Epithelial cell of prostate (primary cell): ENCODE results near the gene MOCOS.
"Not testable (repeated sequence)": the region's sequence is repeated elsewhere in the genome, so short reads cannot be mapped to it uniquely, and the experiment has no call there.

ENCODE experiments used
- DNase-seq: peaks from one replicate; pipeline ENCODE4 v3.0.0-alpha.2; 2011; ENCODE audit warnings: low read depth, low spot score
- H3K27ac ChIP-seq: fragments of 450-650 bp; 2 replicates; pipeline ENCODE4 v1.5.1; 2017; ENCODE audit warnings: mild to moderate bottlenecking

Gene MOCOS

GRCh38 chr18:36197511-36198166, 10.3 kb downstream of the MOCOS start:
- no peak overlapping the region for H3K27ac ChIP-seq
- DNase-seq, result no peak

- DNase-seq, result no peak
- H3K27ac ChIP-seq, result no peak overlapping the region
Observed at GRCh38 chr18:36199691-36200295, 12.5 kb downstream of the MOCOS start.

- no peak for DNase-seq
- H3K27ac ChIP-seq, result no peak overlapping the region
Observed at GRCh38 chr18:36200354-36200771, 13.1 kb downstream of the MOCOS start.

GRCh38 chr18:36201765-36202164, 14.5 kb downstream of the MOCOS start:
- DNase-seq, result no peak
- no peak overlapping the region for H3K27ac ChIP-seq

- DNase-seq, result no peak
- H3K27ac ChIP-seq, result no peak overlapping the region
Observed at GRCh38 chr18:36203360-36203895, 16.1 kb downstream of the MOCOS start.

GRCh38 chr18:36205166-36205565, 17.9 kb downstream of the MOCOS start:
- no peak overlapping the region for H3K27ac ChIP-seq
- no peak for DNase-seq

- H3K27ac ChIP-seq, result no peak overlapping the region
- no peak for DNase-seq
Observed at GRCh38 chr18:36207303-36207702, 20.0 kb downstream of the MOCOS start.

GRCh38 chr18:36207969-36208368, 20.7 kb downstream of the MOCOS start:
- H3K27ac ChIP-seq, DNase-seq: not testable (repeated sequence)

GRCh38 chr18:36211612-36212065, 24.3 kb downstream of the MOCOS start:
- DNase-seq, result no peak
- no peak overlapping the region for H3K27ac ChIP-seq

GRCh38 chr18:36212301-36213171, 25.2 kb downstream of the MOCOS start:
- no peak overlapping the region for H3K27ac ChIP-seq
- no peak for DNase-seq

GRCh38 chr18:36214811-36215210, 27.5 kb downstream of the MOCOS start:
- no peak overlapping the region for H3K27ac ChIP-seq
- DNase-seq, result no peak

- DNase-seq, result no peak
- H3K27ac ChIP-seq, result no peak overlapping the region
Observed at GRCh38 chr18:36215577-36215976, 28.3 kb downstream of the MOCOS start.

GRCh38 chr18:36217348-36217747, 30.1 kb downstream of the MOCOS start:
- DNase-seq, result no peak
- H3K27ac ChIP-seq, result no peak overlapping the region

GRCh38 chr18:36229188-36229587, 41.9 kb downstream of the MOCOS start:
- H3K27ac ChIP-seq, result no peak overlapping the region
- no peak for DNase-seq

- not testable (repeated sequence) for H3K27ac ChIP-seq, DNase-seq
Observed at GRCh38 chr18:36240510-36240909, 53.2 kb downstream of the MOCOS start.

- H3K27ac ChIP-seq, result no peak overlapping the region
- no peak for DNase-seq
Observed at GRCh38 chr18:36241831-36242230, 54.5 kb downstream of the MOCOS start.

- DNase-seq, result no peak
- no peak overlapping the region for H3K27ac ChIP-seq
Observed at GRCh38 chr18:36247036-36247435, 59.7 kb downstream of the MOCOS start.

GRCh38 chr18:36249392-36249791, 62.1 kb downstream of the MOCOS start:
- no peak overlapping the region for H3K27ac ChIP-seq
- DNase-seq, result no peak

GRCh38 chr18:36250827-36251226, 63.5 kb downstream of the MOCOS start:
- DNase-seq, result no peak
- no peak overlapping the region for H3K27ac ChIP-seq

- H3K27ac ChIP-seq, result no peak overlapping the region
- no peak for DNase-seq
Observed at GRCh38 chr18:36255072-36255698, 67.9 kb downstream of the MOCOS start.
